Right lobe of liver (tissue), 4 donors: ENCODE data around the gene FUT2.

Experiments used
- POLR2A ChIP-seq: fragments of 450-650 bp; IDR thresholded peaks from one replicate; pipeline ENCODE4 v1.6.1; 2017; ENCODE audit warnings: antibody characterized with exemption, mild to moderate bottlenecking
- TF ChIP-seq, protein P1 (sequence below), 4 donors: fragments of 200-600 bp in 3 of 4; fragments of 450-650 bp in 1 of 4; IDR thresholded peaks; one replicate each; pipeline versions ENCODE4 v1.5.1 to v1.8.0; 2016 to 2022; ENCODE audit warnings: antibody characterized with exemption in 4 of 4, mild to moderate bottlenecking in 2 of 4
- donor health status: DM: no; HTN: no; CAD: no.
- donor health status: DM: no; HTN: no; CAD: no.
- donor health status: DM: no; HTN: yes; CAD: no.

DNA sequence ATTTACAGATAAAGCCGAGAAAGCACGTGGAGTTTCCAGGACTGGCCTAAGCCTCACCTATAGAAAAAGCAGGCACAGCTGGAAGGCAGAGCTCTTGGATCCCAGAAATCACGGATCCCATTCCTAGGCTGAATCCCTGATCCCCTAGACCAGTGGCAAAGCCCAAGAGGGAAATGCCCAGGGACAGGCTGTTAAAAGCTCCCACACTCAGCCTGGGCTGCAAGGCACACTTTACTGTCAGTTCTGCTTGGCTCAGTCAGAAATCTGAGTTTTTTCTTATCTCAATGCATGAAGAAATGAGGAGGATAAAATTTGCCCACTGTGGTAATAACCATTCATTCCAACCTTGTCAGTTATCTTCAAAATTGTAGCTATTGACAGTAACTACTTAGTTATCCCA lies 8.0 kb upstream of the FUT2 start:
- TF ChIP-seq, protein P1, sequence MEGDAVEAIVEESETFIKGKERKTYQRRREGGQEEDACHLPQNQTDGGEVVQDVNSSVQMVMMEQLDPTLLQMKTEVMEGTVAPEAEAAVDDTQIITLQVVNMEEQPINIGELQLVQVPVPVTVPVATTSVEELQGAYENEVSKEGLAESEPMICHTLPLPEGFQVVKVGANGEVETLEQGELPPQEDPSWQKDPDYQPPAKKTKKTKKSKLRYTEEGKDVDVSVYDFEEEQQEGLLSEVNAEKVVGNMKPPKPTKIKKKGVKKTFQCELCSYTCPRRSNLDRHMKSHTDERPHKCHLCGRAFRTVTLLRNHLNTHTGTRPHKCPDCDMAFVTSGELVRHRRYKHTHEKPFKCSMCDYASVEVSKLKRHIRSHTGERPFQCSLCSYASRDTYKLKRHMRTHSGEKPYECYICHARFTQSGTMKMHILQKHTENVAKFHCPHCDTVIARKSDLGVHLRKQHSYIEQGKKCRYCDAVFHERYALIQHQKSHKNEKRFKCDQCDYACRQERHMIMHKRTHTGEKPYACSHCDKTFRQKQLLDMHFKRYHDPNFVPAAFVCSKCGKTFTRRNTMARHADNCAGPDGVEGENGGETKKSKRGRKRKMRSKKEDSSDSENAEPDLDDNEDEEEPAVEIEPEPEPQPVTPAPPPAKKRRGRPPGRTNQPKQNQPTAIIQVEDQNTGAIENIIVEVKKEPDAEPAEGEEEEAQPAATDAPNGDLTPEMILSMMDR (IDR thresholded peaks at IDR 0.05), result no peak
- no peak for TF ChIP-seq POLR2A
